Fibroblast of the aortic adventitia (primary cell): ENCODE data around the gene SLC11A1. TPM values are rescaled to one million over a fixed set of nuclear protein-coding genes. Genes with fewer than 3 reads are reported as not detected.

Experiments used
- DNase-seq: peaks from one replicate; pipeline ENCODE4 v3.0.0-alpha.2; 2010; ENCODE audit warnings: low read depth
- H3K4me3 ChIP-seq: 2 replicates; pipeline ENCODE4 v1.5.1; 2011; ENCODE audit warnings: low read depth, mild to moderate bottlenecking, control low read depth, low read length, moderate library complexity
- total RNA-seq: library from RNA; depleted of rRNA; stranded (reverse); fragments of >200 nt; gene quantifications from 2 replicates; pipeline ENCODE4 v1.2.3, GENCODE V29; 2012; ENCODE audit warnings: low replicate concordance
- TF ChIP-seq, protein P1 (sequence below): IDR thresholded peaks from 2 replicates; pipeline ENCODE4 v1.5.1; 2011; ENCODE audit warnings: mild to moderate bottlenecking, low read length, control low read depth, inconsistent platforms; ENCODE audit not compliant: insufficient read depth

SLC11A1 gene
- total RNA-seq, 1 donor = 0.09 TPM

GRCh38 chr2:218432676-218433365, 50.7 kb downstream of the SLC11A1 start:
- TF ChIP-seq, protein P1, sequence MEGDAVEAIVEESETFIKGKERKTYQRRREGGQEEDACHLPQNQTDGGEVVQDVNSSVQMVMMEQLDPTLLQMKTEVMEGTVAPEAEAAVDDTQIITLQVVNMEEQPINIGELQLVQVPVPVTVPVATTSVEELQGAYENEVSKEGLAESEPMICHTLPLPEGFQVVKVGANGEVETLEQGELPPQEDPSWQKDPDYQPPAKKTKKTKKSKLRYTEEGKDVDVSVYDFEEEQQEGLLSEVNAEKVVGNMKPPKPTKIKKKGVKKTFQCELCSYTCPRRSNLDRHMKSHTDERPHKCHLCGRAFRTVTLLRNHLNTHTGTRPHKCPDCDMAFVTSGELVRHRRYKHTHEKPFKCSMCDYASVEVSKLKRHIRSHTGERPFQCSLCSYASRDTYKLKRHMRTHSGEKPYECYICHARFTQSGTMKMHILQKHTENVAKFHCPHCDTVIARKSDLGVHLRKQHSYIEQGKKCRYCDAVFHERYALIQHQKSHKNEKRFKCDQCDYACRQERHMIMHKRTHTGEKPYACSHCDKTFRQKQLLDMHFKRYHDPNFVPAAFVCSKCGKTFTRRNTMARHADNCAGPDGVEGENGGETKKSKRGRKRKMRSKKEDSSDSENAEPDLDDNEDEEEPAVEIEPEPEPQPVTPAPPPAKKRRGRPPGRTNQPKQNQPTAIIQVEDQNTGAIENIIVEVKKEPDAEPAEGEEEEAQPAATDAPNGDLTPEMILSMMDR = no peak
- no peak for DNase-seq
- no peak overlapping the region for H3K4me3 ChIP-seq

DNA sequence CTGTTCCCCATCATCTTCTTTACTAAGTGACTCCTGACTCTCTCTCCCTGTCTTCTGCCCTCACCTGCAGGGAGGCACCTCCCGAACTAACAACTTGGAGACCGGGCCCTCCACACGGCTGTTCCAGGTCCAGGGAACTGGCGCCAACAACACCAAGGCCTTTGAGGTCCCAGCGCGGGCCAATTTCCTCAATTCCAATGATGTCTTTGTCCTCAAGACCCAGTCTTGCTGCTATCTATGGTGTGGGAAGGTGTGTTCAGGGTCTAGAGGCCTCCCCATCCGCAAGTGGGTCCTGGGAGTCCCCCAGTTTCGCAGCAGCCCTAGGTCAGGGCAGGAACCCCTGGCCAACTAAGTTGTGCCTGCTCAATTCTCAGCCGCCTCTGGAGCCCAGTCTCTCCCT, 52.4 kb downstream of the SLC11A1 start:
- TF ChIP-seq, protein P1 = no peak
- DNase-seq = no peak

DNA sequence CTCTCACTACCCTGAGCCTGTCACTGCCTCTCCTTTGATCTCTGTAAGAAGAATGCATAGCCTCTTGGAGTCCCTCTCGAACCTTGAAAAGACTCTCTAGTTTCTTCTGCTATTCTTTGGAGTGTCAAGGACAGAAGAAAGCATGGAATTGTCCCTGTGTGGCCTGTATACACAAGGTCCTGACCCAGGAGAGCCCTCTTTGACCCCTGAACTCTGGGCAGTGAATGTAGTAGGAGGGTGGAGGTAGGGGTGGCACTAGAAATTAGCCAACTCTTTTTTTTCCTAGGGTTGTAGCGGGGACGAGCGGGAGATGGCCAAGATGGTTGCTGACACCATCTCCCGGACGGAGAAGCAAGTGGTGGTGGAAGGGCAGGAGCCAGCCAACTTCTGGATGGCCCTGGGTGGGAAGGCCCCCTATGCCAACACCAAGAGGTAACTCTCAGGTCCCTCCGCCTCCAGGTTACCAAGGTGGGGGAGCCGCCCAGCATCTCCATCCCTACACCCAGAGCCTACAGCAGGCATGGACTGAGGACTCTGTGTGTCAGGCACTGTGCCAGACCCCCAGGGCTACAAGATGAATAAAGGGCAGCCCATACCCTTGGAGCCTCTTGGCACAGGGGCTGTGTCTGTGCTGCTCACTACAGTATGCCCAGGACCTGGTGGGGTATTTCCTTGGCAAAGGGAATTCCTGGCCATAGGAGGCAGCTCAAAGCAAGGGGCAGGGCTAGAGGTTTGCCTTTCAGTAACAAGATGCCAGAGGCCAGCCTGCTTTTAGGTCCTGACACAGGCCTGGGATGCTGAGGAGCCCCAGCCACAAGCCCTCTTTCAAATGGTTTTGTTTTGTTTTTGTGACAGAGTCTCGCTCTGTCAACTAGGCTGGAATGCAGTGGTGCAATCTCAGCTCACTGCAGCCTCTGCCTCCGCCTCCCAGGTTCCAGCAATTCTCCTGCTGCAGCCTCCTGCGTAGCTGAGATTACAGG, 53.2 kb downstream of the SLC11A1 start:
- H3K4me3 ChIP-seq = no peak overlapping the region
- DNase-seq = no peak
- TF ChIP-seq, protein P1 = no peak

More for the DNA sequence above, 52.4 kb downstream of the SLC11A1 start:
- H3K4me3 ChIP-seq = no peak overlapping the region

GRCh38 chr2:218436992-218437391, 54.9 kb downstream of the SLC11A1 start:
- H3K4me3 ChIP-seq = no peak overlapping the region
- TF ChIP-seq, protein P1 = no peak
- DNase-seq = no peak

- TF ChIP-seq, protein P1 = no peak
- no peak for DNase-seq
- no peak overlapping the region for H3K4me3 ChIP-seq
Observed at GRCh38 chr2:218437969-218438368, 55.9 kb downstream of the SLC11A1 start.

DNA sequence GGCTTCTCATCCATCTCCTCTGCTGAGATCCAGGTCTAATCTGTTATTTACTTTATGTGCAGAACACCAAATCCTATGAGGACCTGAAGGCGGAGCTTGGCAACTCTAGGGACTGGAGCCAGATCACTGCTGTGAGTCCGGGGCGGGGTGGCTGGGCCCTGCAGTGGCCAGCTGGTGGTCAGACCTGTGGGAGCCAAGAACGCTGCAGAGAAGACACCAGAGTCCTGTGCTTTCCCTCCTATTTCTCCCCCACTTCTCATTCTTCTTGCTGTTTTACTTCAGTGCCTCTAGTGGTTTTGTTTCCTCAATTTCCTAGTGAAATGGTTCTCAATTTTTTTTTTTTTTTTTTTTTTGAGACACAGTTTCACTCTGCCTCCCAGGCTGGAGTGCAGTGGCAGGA, 56.5 kb downstream of the SLC11A1 start:
- TF ChIP-seq, protein P1 = no peak
- no peak overlapping the region for H3K4me3 ChIP-seq
- DNase-seq = peak; percentile 5
